Heart left ventricle (tissue), 16 donors: Measurements from ENCODE around the gene TFEB. TPM values are rescaled to one million over a fixed set of nuclear protein-coding genes. Genes with fewer than 3 reads are reported as not detected.

Source experiments
- ATAC-seq, 4 donors: fragments of 200-7000 bp; cut with Tn5 transposase; one replicate each; pipeline ENCODE4 v1.9.1; 2020 to 2022; ENCODE audit warnings: moderate library complexity in 4 of 4, mild to moderate bottlenecking in 3 of 4, moderate number of reproducible peaks in 1 of 4
- DNase-seq, 5 donors: peaks; one replicate each; pipeline ENCODE4 v3.0.0-alpha.2; 2020
- H3K27ac ChIP-seq, 12 donors: fragments of 200-600 bp; sonication (generic) in 4 of 12; one replicate each; pipeline versions ENCODE4 v1.5.0 to v1.8.0; 2016 to 2022; ENCODE audit warnings: mild to moderate bottlenecking in 2 of 12
- H3K27me3 ChIP-seq, 9 donors: fragments of 200-600 bp; sonication (generic) in 2 of 9; one replicate each; pipeline versions ENCODE4 v1.5.1 to v1.8.0; 2016 to 2022; ENCODE audit warnings: mild to moderate bottlenecking in 3 of 9
- H3K36me3 ChIP-seq, 9 donors: fragments of 200-600 bp; sonication (generic) in 2 of 9; one replicate each; pipeline versions ENCODE4 v1.5.0 to v1.8.0; 2018 to 2022; ENCODE audit warnings: mild to moderate bottlenecking in 2 of 9
- H3K4me1 ChIP-seq, 12 donors: fragments of 200-600 bp; sonication (generic) in 4 of 12; one replicate each; pipeline versions ENCODE4 v1.5.0 to v1.8.0; 2016 to 2022; ENCODE audit warnings: mild to moderate bottlenecking in 3 of 12
- H3K4me3 ChIP-seq, 12 donors: fragments of 200-600 bp; sonication (generic) in 4 of 12; one replicate each; pipeline versions ENCODE4 v1.5.0 to v1.8.0; 2017 to 2022; ENCODE audit warnings: mild to moderate bottlenecking in 9 of 12, moderate library complexity in 4 of 12
- H3K9me3 ChIP-seq, 12 donors: fragments of 200-600 bp; sonication (generic) in 4 of 12; one replicate each; pipeline versions ENCODE4 v1.5.0 to v1.8.0; 2016 to 2022; ENCODE audit warnings: mild to moderate bottlenecking in 1 of 12
- CTCF ChIP-seq, 12 donors: fragments of 200-600 bp; sonication (generic) in 4 of 12; IDR thresholded peaks; one replicate each; pipeline versions ENCODE4 v1.5.0 to v1.8.0; 2018 to 2022; ENCODE audit warnings: antibody characterized with exemption in 12 of 12, mild to moderate bottlenecking in 5 of 12
- POLR2A ChIP-seq, 2 donors: fragments of 450-650 bp; IDR thresholded peaks; one replicate each; pipeline ENCODE4 v1.6.1; 2017; ENCODE audit warnings: antibody characterized with exemption in 2 of 2, mild to moderate bottlenecking in 2 of 2, moderate library complexity in 2 of 2
- WGBS, 4 donors: extraction: QIAGEN DNeasy Blood & Tissue Kit in 2 of 4; methylation state at CpG; one replicate each; pipeline versions ENCODE4 v1.1.5 to v1.1.7; 2013 to 2018; 5-methylcytosine and 5-hydroxymethylcytosine counted together
- intact Hi-C, 10 donors: fragments of 100-400 bp; cut with DNase I; formaldehyde crosslinking; loops; one replicate each; pipeline versions ENCODE4 v1.11.1 to v1.14.2; 2022
- polyA plus RNA-seq, 2 donors: library from polyadenylated mRNA; stranded (reverse); fragments of 200-250 nt; gene quantifications; one replicate each; pipeline ENCODE4 v1.2.3, GENCODE V29; 2013
- total RNA-seq, 9 donors: library from RNA; depleted of rRNA in 2 of 9; stranded (reverse); fragments of >200 nt in 2 of 9; fragmentation: NEBNext Ultra II Directional in 3 of 9; extraction: Animal tissue kit (Norgen Biotek cat#: 25700) in 3 of 9; gene quantifications; one replicate each; pipeline versions ENCODE4 v1.1.0 to v1.2.4, GENCODE V29; 2016 to 2023
- donor health status: ischemic (EF 13 %, LVEDD 7.1; RV severe dilation, severe dysfunction).
- donor health status: healthy with polysubstance abuse.
- donor health status: DM: no; HTN: yes; CAD: no.
- donor health status: DM: no; HTN: no; CAD: no.
- donor health status: ischemic (EF 25% LVEDD 6.9; RV normal size, moderate dysfunction).
- donor health status: ischemic (EF 25% LVEDD 5.7; RV mildly dilated, moderate dysfunction).
- donor health status: healthy.
- donor health status: DM: yes; HTN: yes; CAD: no.
- donor health status: ischemic (EF 35%, LVEDD 5.7; RV mildly dilated, moderate dysfunction).
- donor health status: nonischemic (EF 11% LVEDD 7.7; RV severe dilation, severe dysfunction).
- donor health status: DM: yes; HTN: yes; CAD: no.
- donor health status: PGD.
- donor health status: ischemic (EF 29% LVEDD 5.4; RV normal size, mild dysfunction).
- donor health status: nonischemic (EF 23%, LVEDD 6.1; RV moderate dilation, normal function).

TFEB gene
- total and polyA plus RNA-seq, 11 donors, result 26.2 to 47.2 (median 40.4) TPM

- Histone ChIP-seq H3K4me1 (peaks cover 12 to 94% (median 75%) of the 10 kb centered on the region in 12 donors), H3K27ac (peak overlapping the region in 11 of 12 donors; percentile 59 to 94 (median 82)), H3K9me3 (no peaks in the 10 kb centered on the region), H3K36me3 (peaks cover 0 to 8% (median 0%) of the 10 kb centered on the region in 9 donors), H3K27me3 (no peaks in the 10 kb centered on the region), H3K4me3 (no peak overlapping the region)
- WGBS, 4 donors, result 80 to 91% (median 85%) methylated on average over 7 to 9 of the region's 9 CpGs
- DNase-seq, result peak in 1 of 5 donors; percentile 43
- ATAC-seq, result no peak
- intact Hi-C loops, result no loop called here
- TF ChIP-seq CTCF (IDR thresholded peaks at IDR 0.05), result no peak
- no peak for TF ChIP-seq POLR2A (IDR thresholded peaks at IDR 0.05)
Measured at GRCh38 chr6:41711323-41712038, 23.9 kb downstream of the TFEB start.

- Histone ChIP-seq H3K4me1 (peaks cover 13 to 94% (median 76%) of the 10 kb centered on the region in 12 donors), H3K4me3 (no peak overlapping the region), H3K36me3 (peaks cover 0 to 4% (median 0%) of the 10 kb centered on the region in 9 donors), H3K9me3 (no peaks in the 10 kb centered on the region), H3K27ac (no peak overlapping the region), H3K27me3 (no peaks in the 10 kb centered on the region)
- 91 to 97% (median 94%) methylated on average over 2 of the region's 2 CpGs for WGBS, 4 donors
- intact Hi-C loops, result loop anchor here in 3 of 10 donors (5.0 to 10.0 kb wide), 3 partner anchors 58 to 75 kb away; partner anchors contain the start of genes FRS3 (in 1 of the 3), PRICKLE4 (in 1 of the 3) and TOMM6 (in 1 of the 3)
- DNase-seq, result no peak
- TF ChIP-seq POLR2A (IDR thresholded peaks at IDR 0.05) (no peak), CTCF (IDR thresholded peaks at IDR 0.05) (no peak)
- ATAC-seq, result no peak
Measured at GRCh38 chr6:41709375-41709774, 26.0 kb downstream of the TFEB start.

GRCh38 chr6:41708856-41709255 lies 26.6 kb downstream of the TFEB start:
- WGBS, 4 donors, result 91 to 97% (median 95%) methylated on average over 3 of the region's 3 CpGs
- no peak for ATAC-seq
- no peak overlapping the region for H3K4me3 ChIP-seq
- intact Hi-C loops, result loop anchor here in 3 of 10 donors (5.0 to 10.0 kb wide), 3 partner anchors 58 to 76 kb away; partner anchors contain the start of genes FRS3 (in 1 of the 3), PRICKLE4 (in 1 of the 3) and TOMM6 (in 1 of the 3)
- H3K27ac ChIP-seq, result peak overlapping the region in 3 of 12 donors; percentile 86 to 92 (median 86)
- no peaks in the 10 kb centered on the region for H3K9me3 ChIP-seq
- H3K36me3 ChIP-seq, result peaks cover 0 to 4% (median 0%) of the 10 kb centered on the region in 9 donors
- peaks cover 13 to 94% (median 74%) of the 10 kb centered on the region in 12 donors for H3K4me1 ChIP-seq
- no peak for DNase-seq
- TF ChIP-seq CTCF (IDR thresholded peaks at IDR 0.05) (no peak), POLR2A (IDR thresholded peaks at IDR 0.05) (no peak)
- H3K27me3 ChIP-seq, result no peaks in the 10 kb centered on the region

GRCh38 chr6:41707565-41708200 lies 27.7 kb downstream of the TFEB start:
- intact Hi-C loops, result loop anchor here in 6 of 10 donors (2.0 to 10.0 kb wide), 4 partner anchors 27 to 77 kb away; partner anchors contain the start of genes TFEB (in 5 of the 6), FRS3 (in 1 of the 6), PRICKLE4 (in 1 of the 6) and TOMM6 (in 1 of the 6)
- ATAC-seq (peak in 1 of 4 donors; percentile 0), DNase-seq (peak in 2 of 5 donors; percentile 69 to 70)
- peaks cover 0 to 6% (median 0%) of the 10 kb centered on the region in 9 donors for H3K36me3 ChIP-seq
- H3K4me1 ChIP-seq, result peaks cover 13 to 91% (median 65%) of the 10 kb centered on the region in 12 donors
- H3K4me3 ChIP-seq, result peak overlapping the region in 1 of 12 donors; percentile 10
- H3K27ac ChIP-seq, result peak overlapping the region in 11 of 12 donors; percentile 71 to 92 (median 84)
- no peaks in the 10 kb centered on the region for H3K27me3 ChIP-seq
- 46 to 49% (median 48%) methylated on average over 14 of the region's 14 CpGs for WGBS, 4 donors
- TF ChIP-seq CTCF (IDR thresholded peaks at IDR 0.05) (no peak), POLR2A (IDR thresholded peaks at IDR 0.05) (no peak)
- H3K9me3 ChIP-seq, result no peaks in the 10 kb centered on the region
